ENCODE results near the gene CTU1.

- peak in 1 of 7 experiments; percentile 7 for TF ChIP-seq CTCF (IDR thresholded peaks at IDR 0.05)
- TF ChIP-seq POLR2A (IDR thresholded peaks at IDR 0.05), result no peak
Observed at GRCh38 chr19:51111606-51112005, 3.4 kb upstream of the CTU1 start.

All from body of pancreas (tissue), 4 donors.